Measurements from ENCODE around the gene SLAIN2. TPM values are rescaled to one million over a fixed set of nuclear protein-coding genes. Genes with fewer than 3 reads are reported as not detected.

Gene SLAIN2
- total RNA-seq, 2 experiments from 2014 or later, result 46.3 to 47.0 TPM

DNA sequence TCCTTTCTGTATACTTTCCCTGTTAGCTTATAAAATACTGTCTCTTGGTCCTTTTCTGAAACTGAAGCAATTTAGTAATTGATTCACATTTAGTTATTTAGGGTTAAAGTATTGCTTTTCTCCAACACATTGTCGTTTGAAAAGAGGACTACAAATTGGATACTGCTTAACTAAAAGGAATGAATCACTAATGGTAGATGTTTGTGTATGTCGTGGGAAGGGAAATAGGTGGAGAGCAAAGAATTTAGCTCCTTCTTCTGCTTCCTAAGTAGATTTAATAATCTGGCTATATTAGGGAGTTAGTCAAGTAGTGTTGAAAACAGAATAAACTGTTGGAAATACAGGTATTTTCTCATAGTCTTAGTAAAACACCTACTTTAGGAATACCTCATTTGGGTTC is 27.9 kb downstream of the SLAIN2 start:
- CTCF ChIA-PET, result interaction anchor here (1.0 kb wide), 1 partner anchor 18 kb away, joined by 4 read pairs; no protein-coding TSS in a partner anchor
- Histone ChIP-seq H3K27me3 (ENCODE audit: control insufficient read depth in 1 of 2, insufficient read depth in 2 of 2, low read length in 2 of 2) (no peaks in the 10 kb centered on the region), H3K4me3 (ENCODE audit: low read length) (no peak overlapping the region), H3K4me1 (ENCODE audit: insufficient read depth, low read length) (no peaks in the 10 kb centered on the region), H3K27ac (ENCODE audit: low read depth in 1 of 2, low read length in 2 of 2) (no peak overlapping the region), H3K9me3 (ENCODE audit: control insufficient read depth in 1 of 2, insufficient read depth in 1 of 2, low read length in 2 of 2) (no peaks in the 10 kb centered on the region), H3K36me3 (ENCODE audit: insufficient read depth, low read length) (peaks cover 5% of the 10 kb centered on the region)
- Mint-ChIP-seq H3K4me3 (no peak overlapping the region), H3K4me1 (ENCODE audit: low read depth) (peaks cover 65% of the 10 kb centered on the region), H3K27ac (no peak overlapping the region), H3K27me3 (no peaks in the 10 kb centered on the region), H3K36me3 (ENCODE audit: low read depth) (peaks cover 32% of the 10 kb centered on the region), H3K9me3 (no peaks in the 10 kb centered on the region)
- DNase-seq (no peak), ATAC-seq (ENCODE audit: poor library complexity) (no peak)
- TF ChIP-seq, protein P1, sequence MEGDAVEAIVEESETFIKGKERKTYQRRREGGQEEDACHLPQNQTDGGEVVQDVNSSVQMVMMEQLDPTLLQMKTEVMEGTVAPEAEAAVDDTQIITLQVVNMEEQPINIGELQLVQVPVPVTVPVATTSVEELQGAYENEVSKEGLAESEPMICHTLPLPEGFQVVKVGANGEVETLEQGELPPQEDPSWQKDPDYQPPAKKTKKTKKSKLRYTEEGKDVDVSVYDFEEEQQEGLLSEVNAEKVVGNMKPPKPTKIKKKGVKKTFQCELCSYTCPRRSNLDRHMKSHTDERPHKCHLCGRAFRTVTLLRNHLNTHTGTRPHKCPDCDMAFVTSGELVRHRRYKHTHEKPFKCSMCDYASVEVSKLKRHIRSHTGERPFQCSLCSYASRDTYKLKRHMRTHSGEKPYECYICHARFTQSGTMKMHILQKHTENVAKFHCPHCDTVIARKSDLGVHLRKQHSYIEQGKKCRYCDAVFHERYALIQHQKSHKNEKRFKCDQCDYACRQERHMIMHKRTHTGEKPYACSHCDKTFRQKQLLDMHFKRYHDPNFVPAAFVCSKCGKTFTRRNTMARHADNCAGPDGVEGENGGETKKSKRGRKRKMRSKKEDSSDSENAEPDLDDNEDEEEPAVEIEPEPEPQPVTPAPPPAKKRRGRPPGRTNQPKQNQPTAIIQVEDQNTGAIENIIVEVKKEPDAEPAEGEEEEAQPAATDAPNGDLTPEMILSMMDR (IDR thresholded peaks at IDR 0.05), result no peak
- intact Hi-C loops (cut with DNase I, micrococcal nuclease), result no loop called here
- POLR2A ChIA-PET, result interaction anchor here (1.0 to 1.5 kb wide), 2 partner anchors 8 to 60 kb away, joined by 3 to 4 read pairs; no protein-coding TSS in a partner anchor

DNA sequence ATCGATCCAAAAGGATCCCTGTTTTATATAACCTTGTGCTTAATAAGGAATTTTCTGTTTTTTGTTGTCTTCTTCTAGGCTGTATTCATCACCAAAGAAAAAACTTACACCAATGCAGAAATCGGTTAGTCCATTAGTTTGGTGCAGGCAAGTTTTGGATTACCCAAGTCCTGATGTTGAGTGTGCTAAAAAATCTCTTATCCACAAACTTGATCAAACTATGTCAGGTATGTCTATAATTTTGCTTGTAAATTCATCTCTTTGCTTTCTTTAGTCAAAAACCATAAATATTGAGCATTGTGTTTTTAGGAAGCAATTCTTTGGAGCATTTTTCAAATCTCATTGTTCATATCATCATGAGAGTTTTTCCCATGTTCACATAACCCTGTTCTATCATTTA is 28.4 kb downstream of the SLAIN2 start:
- ATAC-seq (ENCODE audit: poor library complexity) (no peak), DNase-seq (no peak)
- no peaks in the 10 kb centered on the region for H3K9me3 ChIP-seq (ENCODE audit: control insufficient read depth in 1 of 2, insufficient read depth in 1 of 2, low read length in 2 of 2)
- H3K27me3 Mint-ChIP-seq, result no peaks in the 10 kb centered on the region
- H3K36me3 Mint-ChIP-seq (ENCODE audit: low read depth), result peaks cover 34% of the 10 kb centered on the region
- no peaks in the 10 kb centered on the region for H3K9me3 Mint-ChIP-seq
- H3K27ac ChIP-seq (ENCODE audit: low read depth in 1 of 2, low read length in 2 of 2), result no peak overlapping the region
- H3K4me3 Mint-ChIP-seq, result no peak overlapping the region
- peaks cover 70% of the 10 kb centered on the region for H3K4me1 Mint-ChIP-seq (ENCODE audit: low read depth)
- H3K27ac Mint-ChIP-seq, result no peak overlapping the region
- TF ChIP-seq, protein P1 (IDR thresholded peaks at IDR 0.05), result no peak
- intact Hi-C loops (cut with DNase I, micrococcal nuclease), result no loop called here
- no peaks in the 10 kb centered on the region for H3K4me1 ChIP-seq (ENCODE audit: insufficient read depth, low read length)
- no peak overlapping the region for H3K4me3 ChIP-seq (ENCODE audit: low read length)
- H3K36me3 ChIP-seq (ENCODE audit: insufficient read depth, low read length), result peaks cover 5% of the 10 kb centered on the region
- ChIA-PET CTCF (no interaction called here), POLR2A (interaction anchor here (1.5 kb wide), 1 partner anchor 9 kb away, joined by 4 read pairs; no protein-coding TSS in a partner anchor)
- H3K27me3 ChIP-seq (ENCODE audit: control insufficient read depth in 1 of 2, insufficient read depth in 2 of 2, low read length in 2 of 2), result no peaks in the 10 kb centered on the region

DNA sequence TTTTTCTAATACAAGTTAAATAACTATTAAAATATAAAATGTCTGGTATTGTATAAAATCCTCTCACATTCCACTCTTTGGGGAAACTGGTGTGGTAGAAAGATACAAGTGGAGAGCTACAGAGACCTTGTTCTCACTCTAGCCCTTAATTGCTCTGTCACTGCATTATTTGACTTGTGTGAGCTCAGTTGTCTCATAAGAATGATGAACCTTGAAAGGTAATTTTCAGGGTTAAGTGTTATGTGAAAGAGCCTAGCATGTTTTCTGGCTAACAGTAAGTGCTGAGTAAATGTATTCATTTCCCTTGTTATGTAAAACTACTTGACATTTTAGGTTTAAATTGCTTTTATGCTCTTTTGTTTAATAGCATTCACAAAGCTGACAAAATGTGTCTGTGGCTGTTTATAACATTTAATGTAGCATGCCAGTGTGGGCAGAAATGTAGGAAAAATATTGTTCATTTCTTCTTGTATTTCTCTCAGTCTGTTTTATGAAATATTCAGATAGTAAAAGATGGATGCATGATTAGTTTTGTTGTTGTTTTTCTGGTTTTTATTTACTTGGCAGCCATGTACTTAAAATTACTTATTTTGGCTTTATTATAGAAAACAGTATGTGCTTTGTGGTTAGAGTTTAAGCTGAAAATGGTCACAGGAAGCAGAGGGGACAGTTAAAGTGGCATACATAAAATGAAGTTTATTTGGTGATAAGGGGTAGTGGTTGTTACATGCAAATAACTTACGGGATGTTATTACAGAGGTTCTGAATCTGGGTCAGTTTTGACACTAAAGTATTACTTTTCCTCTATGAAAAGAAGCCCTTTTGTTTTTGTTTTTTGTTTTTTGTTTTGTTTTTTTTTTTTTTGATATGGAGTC is 29.2 kb downstream of the SLAIN2 start:
- H3K4me1 Mint-ChIP-seq (ENCODE audit: low read depth), result peaks cover 75% of the 10 kb centered on the region
- Histone ChIP-seq H3K27ac (ENCODE audit: low read depth in 1 of 2, low read length in 2 of 2) (no peak overlapping the region), H3K36me3 (ENCODE audit: insufficient read depth, low read length) (peaks cover 5% of the 10 kb centered on the region), H3K4me1 (ENCODE audit: insufficient read depth, low read length) (no peaks in the 10 kb centered on the region), H3K4me3 (ENCODE audit: low read length) (no peak overlapping the region), H3K27me3 (ENCODE audit: control insufficient read depth in 1 of 2, insufficient read depth in 2 of 2, low read length in 2 of 2) (no peaks in the 10 kb centered on the region), H3K9me3 (ENCODE audit: control insufficient read depth in 1 of 2, insufficient read depth in 1 of 2, low read length in 2 of 2) (no peaks in the 10 kb centered on the region)
- DNase-seq (no peak), ATAC-seq (ENCODE audit: poor library complexity) (no peak)
- POLR2A ChIA-PET, result interaction anchor here (1.5 kb wide), 1 partner anchor 10 kb away, joined by 4 read pairs; no protein-coding TSS in a partner anchor
- H3K4me3 Mint-ChIP-seq, result no peak overlapping the region
- intact Hi-C loops (cut with DNase I, micrococcal nuclease), result no loop called here
- peaks cover 37% of the 10 kb centered on the region for H3K36me3 Mint-ChIP-seq (ENCODE audit: low read depth)
- H3K9me3 Mint-ChIP-seq, result no peaks in the 10 kb centered on the region
- CTCF ChIA-PET, result no interaction called here
- TF ChIP-seq, protein P1 (IDR thresholded peaks at IDR 0.05), result no peak
- no peak overlapping the region for H3K27ac Mint-ChIP-seq
- H3K27me3 Mint-ChIP-seq, result no peaks in the 10 kb centered on the region
